ENCODE results near the gene BDKRB1.

BDKRB1 gene

DNA sequence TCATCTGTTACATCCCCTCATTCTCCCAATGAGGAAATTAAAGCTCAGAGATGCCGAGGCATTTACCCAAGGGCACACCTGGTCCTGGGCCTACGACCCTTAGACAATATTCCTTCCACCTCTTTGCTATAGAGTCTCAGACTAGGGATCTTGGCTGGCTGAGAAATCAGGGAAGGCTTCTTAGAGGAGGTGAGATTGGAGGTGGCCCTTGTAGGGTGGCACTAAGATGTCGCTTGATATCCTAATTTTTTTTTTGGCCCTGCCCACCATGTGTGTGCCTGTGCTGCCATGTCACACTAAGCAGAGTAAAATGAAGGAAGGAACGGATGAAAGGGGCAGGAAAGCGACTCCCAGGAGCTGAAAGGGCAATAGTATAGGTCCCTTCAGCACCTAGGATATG, 30.8 kb upstream of the BDKRB1 start:
- no peak for TF ChIP-seq GATA2 (IDR thresholded peaks at IDR 0.05; ENCODE audit: low read depth, low read length)
- TF ChIP-seq GATA3 (IDR thresholded peaks at IDR 0.05; ENCODE audit: low read depth, low read length), result no peak

DNA sequence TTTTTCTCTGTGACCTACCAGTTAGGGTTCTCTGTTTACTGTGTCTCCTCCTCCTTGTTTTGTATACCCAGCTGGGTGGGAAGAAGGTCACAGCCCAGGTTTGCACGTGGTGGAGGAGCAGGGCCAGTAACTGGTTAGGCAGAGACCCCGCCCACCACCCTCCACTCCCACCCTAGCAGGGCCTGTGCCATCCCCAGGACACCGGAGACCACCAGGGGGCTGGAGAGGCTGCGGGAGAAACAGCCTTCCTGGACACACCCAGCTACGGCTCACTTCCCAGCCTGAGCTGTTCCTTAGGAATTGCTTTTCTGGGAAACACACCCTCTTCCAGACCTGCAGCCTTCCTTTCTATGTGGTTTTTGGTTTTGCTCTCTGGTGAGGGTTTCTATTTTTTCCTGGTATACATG, 30.3 kb upstream of the BDKRB1 start:
- TF ChIP-seq GATA2 (IDR thresholded peaks at IDR 0.05; ENCODE audit: low read depth, low read length) (no peak), GATA3 (IDR thresholded peaks at IDR 0.05; ENCODE audit: low read depth, low read length) (no peak)

DNA sequence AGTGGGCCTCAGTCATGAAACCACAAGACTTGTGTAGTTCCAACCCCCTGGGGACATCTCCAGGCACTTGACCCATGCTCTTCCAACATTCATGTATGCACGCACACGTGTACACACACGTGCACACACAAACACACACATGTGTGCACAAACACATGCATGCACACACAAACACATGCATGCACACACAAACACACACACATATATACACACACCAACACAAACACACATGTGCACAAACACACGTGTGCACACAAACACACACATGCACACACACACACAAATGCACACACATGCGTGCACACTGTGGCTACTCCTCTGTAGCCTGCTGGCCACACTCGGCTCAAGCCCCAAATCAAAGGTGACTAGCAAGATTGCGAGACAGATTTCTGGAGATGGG, 28.6 kb upstream of the BDKRB1 start:
- TF ChIP-seq GATA2 (IDR thresholded peaks at IDR 0.05; ENCODE audit: low read depth, low read length), result no peak
- TF ChIP-seq GATA3 (IDR thresholded peaks at IDR 0.05; ENCODE audit: low read depth, low read length), result no peak

DNA sequence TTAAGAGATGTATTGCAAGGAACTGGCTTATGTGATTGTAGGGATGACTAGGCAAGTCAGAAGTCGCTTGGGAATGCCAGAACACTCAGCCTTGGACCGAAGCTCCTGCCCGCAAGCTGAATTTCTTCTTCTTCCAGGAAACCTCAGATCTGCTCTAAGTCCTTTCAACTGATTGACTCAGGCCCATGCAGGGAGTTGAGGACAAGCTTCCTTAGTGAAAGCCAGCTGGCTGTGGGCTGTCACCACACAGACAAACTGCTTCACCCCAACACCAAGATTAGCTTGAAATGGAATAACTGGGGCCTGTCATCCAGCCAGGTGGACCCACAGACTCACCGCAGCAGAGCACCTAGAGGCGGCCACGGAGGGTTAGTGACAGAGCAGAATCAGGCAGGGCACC, 26.7 kb upstream of the BDKRB1 start:
- TF ChIP-seq GATA3 (IDR thresholded peaks at IDR 0.05; ENCODE audit: low read depth, low read length), result no peak
- TF ChIP-seq GATA2 (IDR thresholded peaks at IDR 0.05; ENCODE audit: low read depth, low read length), result no peak

DNA sequence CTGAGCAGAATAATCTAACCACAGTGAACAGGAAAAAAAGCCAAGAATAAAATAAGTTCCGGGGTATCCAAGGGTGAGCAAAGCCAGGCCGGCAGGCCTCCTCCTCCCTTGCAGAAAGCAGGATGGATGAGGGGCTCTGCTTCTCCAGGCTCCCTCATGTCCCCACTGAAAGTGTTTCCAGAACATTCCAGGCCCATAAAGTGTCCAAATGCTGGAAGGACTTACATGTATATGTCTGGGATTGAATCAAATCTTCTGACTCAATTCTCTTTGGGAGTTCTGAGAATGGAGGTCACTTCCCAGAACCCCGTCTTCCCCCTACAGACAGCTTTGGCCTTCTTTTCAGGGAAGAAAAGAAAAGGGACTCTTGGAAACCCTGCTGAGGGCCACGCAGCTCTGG, 25.0 kb upstream of the BDKRB1 start:
- TF ChIP-seq GATA2 (IDR thresholded peaks at IDR 0.05; ENCODE audit: low read depth, low read length) (no peak), GATA3 (IDR thresholded peaks at IDR 0.05; ENCODE audit: low read depth, low read length) (no peak)

DNA sequence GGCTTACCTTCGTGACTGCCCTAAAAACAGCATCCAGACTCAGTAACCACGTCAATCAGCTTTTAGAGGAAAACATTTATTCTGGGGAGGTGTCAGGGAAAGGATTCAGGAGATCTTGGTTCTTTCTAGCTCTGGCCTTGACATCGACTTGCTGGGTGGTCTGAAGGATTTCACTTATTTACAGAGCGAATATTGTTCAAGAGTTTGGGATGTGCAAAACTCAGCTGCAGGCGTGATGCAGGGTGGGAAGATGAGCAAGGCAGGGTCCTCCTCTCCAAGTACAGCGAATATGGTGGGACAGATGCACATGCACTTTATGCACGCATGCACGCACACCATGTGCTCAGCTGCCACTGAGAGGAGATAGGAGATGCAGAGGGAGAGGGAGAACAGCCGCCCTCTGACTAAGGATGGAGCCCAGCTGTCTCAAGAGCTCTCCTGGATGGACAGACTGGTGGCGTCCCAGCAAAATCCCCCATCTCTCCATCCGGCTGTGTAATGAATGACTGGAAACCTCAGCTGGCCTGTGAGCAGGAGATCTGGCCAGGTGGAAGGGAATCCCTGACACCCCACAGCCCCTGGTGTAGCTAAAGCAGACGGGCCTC, 24.4 kb upstream of the BDKRB1 start:
- TF ChIP-seq GATA3 (IDR thresholded peaks at IDR 0.05; ENCODE audit: low read depth, low read length) (no peak), GATA2 (IDR thresholded peaks at IDR 0.05; ENCODE audit: low read depth, low read length) (no peak)

DNA sequence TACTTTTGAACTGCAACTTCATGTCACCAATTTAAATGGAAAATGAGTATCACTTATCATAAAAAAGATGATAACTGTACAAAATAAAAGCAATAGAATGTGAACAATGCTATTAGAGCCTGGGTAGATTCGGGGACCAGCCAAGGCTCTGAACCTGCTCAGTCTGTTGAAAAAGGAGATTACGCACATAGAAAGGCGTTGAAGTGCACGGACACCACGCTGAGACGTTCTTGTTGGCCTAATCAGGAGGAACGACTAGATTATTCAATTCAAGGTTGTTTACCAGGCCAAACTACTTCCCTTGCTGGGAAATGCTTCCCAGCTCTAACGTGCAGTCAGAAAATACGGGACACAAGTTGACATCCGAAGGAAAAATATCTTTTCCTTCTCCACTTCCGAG, 23.5 kb upstream of the BDKRB1 start:
- TF ChIP-seq GATA3 (IDR thresholded peaks at IDR 0.05; ENCODE audit: low read depth, low read length) (no peak), GATA2 (IDR thresholded peaks at IDR 0.05; ENCODE audit: low read depth, low read length) (no peak)

DNA sequence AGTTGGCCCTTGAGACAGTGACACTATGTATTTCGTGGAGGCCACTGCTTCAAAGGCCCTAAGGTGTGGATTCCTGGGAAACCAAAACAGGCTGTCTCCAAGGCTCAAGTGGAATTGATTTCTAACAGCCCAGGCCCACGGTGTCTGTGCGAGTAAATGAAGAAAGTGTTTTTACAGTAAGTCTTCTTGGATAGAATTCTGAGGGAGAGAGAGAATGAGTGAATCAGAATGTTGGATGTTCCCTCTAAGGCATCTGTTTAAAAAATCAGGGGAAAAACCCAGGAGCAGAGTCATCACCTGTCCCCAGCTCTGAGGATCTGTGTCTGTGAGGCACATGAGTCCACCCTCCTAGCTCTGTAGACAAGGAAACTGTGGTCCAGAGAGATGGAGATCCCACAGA, 22.3 kb upstream of the BDKRB1 start:
- TF ChIP-seq GATA3 (IDR thresholded peaks at IDR 0.05; ENCODE audit: low read depth, low read length), result no peak
- no peak for TF ChIP-seq GATA2 (IDR thresholded peaks at IDR 0.05; ENCODE audit: low read depth, low read length)

DNA sequence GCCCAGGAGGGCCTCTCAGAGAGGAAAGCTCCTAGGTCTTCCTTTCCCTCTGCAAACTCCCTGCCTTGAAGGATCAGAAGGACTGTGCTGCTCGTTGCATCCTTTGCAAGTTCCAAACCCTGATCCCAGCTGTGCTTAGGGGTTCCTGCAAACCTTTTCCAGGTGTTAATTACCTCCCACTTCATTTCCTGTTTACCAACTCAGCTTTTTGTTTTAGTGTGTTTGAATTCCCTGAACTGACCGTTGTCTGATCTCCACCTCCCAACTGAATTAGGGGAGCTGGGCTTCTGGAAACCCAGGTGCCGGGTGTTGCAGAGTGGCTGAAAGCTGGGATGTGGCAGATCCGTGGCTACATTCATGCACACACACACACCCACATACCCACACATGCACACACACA, 20.6 kb upstream of the BDKRB1 start:
- TF ChIP-seq GATA2 (IDR thresholded peaks at IDR 0.05; ENCODE audit: low read depth, low read length), result no peak
- no peak for TF ChIP-seq GATA3 (IDR thresholded peaks at IDR 0.05; ENCODE audit: low read depth, low read length)

DNA sequence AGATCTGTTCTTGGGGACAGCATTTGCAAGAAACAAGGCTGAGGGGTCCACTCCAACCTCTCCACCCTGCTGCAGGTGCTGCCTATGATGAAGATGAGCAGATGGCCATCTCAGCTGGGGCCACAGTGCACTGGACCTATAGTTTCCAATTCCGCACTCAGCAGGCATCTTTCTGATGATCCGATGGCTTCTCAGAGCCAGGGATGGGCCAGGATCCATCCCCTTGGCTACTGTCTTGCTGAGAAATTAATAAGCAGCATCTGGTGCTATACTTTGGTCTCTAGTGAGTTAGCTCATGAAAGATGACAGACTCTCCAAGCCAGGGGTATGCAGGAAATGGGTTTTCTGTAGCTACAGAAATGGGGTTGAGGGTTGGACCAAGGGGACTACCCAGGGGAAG, 18.4 kb upstream of the BDKRB1 start:
- no peak for TF ChIP-seq GATA2 (IDR thresholded peaks at IDR 0.05; ENCODE audit: low read depth, low read length)
- no peak for TF ChIP-seq GATA3 (IDR thresholded peaks at IDR 0.05; ENCODE audit: low read depth, low read length)

DNA sequence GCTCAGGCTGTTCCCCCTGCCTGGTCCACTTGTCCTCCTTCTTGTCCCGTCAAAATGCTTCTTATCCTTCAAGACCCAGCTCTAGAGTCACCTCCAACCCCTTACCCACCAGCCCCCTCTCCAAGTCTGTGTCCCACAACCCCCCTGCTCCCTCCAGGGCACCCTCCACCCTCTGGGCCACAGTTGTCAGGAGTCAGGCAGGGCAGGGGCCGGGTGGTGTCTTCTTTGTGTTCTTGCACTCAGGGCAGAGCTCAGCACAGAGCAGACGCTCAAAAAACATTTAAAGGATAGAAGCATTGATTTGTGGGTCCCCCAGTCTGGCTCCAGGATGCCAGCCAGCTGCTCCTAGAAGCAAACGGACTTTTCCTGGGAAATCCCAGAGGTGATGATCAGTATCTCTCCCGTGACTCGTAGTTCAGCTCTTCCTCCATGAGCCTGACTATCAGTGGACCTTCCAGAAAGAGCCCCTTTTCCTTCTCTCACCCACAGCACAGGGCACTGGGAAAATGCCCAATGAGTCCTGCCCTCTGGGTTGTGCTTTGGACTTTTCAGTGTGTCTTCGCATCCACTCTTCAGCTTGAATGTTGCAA, 17.2 kb upstream of the BDKRB1 start:
- no peak for TF ChIP-seq GATA2 (IDR thresholded peaks at IDR 0.05; ENCODE audit: low read depth, low read length)
- TF ChIP-seq GATA3 (IDR thresholded peaks at IDR 0.05; ENCODE audit: low read depth, low read length), result no peak

DNA sequence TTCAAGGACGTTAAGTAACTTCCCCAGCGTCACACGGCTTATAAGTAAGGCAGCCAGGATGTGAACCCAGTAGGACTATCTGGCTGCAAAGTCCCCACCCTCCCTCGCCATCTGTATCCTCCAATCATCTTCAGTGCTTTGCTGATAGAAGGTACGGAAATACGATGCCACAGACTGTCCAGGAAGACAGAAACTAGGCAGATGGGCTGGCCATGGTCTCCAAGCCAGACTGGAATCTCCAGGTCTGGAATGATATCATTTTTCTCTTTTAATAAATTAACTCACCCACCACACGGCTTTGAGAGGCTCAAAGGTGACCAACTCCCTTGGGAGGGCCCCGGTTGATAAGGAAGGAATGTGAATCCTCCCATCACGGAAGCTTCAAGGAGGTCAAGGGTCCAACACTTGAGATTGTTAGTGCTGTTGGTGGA, 16.3 kb upstream of the BDKRB1 start:
- TF ChIP-seq GATA2 (IDR thresholded peaks at IDR 0.05; ENCODE audit: low read depth, low read length) (no peak), GATA3 (IDR thresholded peaks at IDR 0.05; ENCODE audit: low read depth, low read length) (no peak)

DNA sequence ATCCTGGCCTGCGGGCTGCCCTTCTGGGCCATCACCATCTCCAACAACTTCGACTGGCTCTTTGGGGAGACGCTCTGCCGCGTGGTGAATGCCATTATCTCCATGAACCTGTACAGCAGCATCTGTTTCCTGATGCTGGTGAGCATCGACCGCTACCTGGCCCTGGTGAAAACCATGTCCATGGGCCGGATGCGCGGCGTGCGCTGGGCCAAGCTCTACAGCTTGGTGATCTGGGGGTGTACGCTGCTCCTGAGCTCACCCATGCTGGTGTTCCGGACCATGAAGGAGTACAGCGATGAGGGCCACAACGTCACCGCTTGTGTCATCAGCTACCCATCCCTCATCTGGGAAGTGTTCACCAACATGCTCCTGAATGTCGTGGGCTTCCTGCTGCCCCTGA, 15.4 kb upstream of the BDKRB1 start:
- TF ChIP-seq GATA3 (IDR thresholded peaks at IDR 0.05; ENCODE audit: low read depth, low read length) (no peak), GATA2 (IDR thresholded peaks at IDR 0.05; ENCODE audit: low read depth, low read length) (no peak)

DNA sequence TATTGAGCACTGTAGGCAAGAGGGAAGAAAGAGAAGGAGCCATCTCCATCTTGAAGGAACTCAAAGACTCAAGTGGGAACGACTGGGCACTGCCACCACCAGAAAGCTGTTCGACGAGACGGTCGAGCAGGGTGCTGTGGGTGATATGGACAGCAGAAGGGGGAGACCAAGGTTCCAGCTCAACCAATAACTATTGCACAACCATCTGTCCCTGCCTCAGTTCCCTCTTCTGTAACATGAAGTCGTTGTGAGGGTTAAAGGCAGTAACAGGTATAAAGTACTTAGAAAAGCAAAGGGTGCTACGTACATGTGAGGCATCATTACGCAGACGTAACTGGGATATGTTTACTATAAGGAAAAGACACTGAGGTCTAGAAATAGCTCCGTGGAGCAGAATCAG, 13.9 kb upstream of the BDKRB1 start:
- TF ChIP-seq GATA2 (IDR thresholded peaks at IDR 0.05; ENCODE audit: low read depth, low read length) (no peak), GATA3 (IDR thresholded peaks at IDR 0.05; ENCODE audit: low read depth, low read length) (no peak)

DNA sequence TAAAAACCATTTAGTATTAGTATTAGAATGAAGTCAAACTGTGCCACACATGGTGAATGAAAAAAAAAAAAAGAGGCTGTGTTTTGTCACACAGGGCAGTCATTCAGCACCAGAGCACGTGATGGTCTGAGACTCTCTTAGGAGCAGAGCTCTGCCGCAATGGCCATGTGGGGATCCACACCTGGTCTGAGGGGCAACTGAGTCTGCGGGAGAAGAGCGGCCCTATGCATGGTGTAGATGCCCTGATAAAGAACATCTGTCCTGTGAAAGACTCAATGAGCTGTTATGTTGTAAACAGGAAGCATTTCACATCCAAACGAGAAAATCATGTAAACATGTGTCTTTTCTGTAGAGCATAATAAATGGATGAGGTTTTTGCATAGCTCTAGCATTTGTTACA, 12.2 kb upstream of the BDKRB1 start:
- TF ChIP-seq GATA2 (IDR thresholded peaks at IDR 0.05; ENCODE audit: low read depth, low read length) (no peak), GATA3 (IDR thresholded peaks at IDR 0.05; ENCODE audit: low read depth, low read length) (no peak)
